ENCODE measurements around the gene ATG14.

ATG14 gene

GRCh38 chr14:55317542-55318306 is 93.9 kb downstream of the ATG14 start:
- DNase-seq (ENCODE audit: low read depth, low spot score) = no peak

GRCh38 chr14:55316564-55316963 is 95.1 kb downstream of the ATG14 start:
- DNase-seq (ENCODE audit: low read depth, low spot score) = no peak

All from astrocyte of the hippocampus (primary cell).